Fibroblast of skin of left quadriceps (primary cell): ENCODE results near the gene TCAP.
"Not testable (repeated sequence)": the region's sequence is repeated elsewhere in the genome, so short reads cannot be mapped to it uniquely, and the experiment has no call there.

Source experiments
- DNase-seq, 2 experiments: peaks; one replicate each; pipeline ENCODE4 v3.0.0-alpha.2; 2013; ENCODE audit warnings: low read depth in 2 of 2

TCAP gene

DNA sequence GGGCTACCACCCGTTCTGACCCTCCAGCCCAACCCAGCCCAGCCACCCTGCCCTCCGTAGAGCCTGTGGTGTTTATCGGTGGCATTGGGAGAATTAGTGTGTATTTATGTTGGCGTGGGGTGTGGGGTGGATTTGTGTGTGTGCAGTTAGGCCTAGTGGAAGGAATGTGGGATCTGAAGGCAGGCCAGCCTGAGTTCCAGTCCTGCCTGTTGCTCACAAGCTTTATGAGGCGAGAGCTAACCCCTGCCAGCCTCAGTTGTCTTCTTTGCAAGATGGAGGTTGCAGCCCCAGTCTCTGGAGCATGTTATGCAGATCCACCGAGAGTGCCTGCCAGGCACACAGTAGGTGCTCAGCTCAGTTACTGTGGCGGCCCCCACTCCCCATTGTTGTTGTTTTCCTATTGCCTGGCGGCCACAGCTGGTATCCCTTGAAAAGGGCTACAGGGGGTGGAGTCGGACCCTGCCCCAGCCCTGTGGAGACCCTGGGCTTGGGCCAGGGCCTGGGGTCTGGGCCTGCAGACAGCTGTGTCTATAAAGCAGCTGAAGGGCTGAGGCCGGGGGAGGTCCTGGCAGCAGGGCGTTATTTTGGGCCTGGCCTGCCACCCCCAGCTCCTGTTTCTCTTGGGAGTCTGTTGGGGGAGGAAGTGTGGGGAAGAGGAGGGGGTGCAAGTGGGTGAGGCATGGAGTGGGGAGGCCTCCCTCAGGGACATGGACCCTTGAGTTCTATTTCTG lies 39.8 kb downstream of the TCAP start:
- DNase-seq = no peak

DNA sequence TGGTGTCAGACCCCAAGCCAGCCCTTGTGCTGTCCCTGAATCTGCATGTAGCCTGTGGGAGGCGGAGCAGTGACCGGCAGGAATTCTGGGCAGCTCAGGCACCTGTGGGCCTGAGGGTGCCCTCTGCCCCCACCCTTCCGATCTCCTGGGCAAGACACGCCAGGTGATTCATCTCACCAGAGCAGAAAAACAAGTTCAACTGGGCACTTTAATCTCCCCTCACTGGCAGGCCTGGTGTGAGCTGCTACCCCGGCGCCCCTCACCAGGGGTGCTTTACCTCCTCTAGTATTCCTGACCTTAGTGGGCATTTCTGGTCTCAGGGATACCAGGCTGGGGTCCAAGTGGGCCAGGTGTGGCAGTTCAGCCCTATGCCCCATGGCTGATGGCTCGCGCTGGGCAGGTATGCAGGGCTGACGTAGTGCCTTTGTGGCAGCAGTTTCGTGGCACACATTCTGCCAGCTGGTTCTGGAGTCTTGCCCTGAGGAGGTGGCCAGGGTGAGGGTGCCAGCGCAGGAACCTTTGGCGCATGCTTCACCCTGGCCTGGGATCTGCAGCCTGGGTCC lies 40.7 kb downstream of the TCAP start:
- DNase-seq = no peak

- no peak for DNase-seq
Observed at GRCh38 chr17:39706383-39706782, 41.2 kb downstream of the TCAP start.

DNA sequence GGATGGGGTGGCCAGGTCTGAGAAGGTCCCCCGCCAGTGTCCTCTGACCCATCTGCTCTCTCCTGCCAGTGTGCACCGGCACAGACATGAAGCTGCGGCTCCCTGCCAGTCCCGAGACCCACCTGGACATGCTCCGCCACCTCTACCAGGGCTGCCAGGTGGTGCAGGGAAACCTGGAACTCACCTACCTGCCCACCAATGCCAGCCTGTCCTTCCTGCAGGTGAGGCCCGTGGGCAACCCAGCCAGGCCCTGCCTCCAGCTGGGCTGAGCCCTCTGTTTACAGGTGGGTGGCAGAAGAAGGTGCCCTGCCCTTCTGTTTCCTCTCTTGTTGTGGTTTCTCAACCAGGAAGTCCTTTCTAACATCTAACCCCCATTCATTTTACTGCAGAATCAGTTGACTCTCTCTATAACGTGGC lies 41.8 kb downstream of the TCAP start:
- no peak for DNase-seq

GRCh38 chr17:39709319-39709997 lies 44.3 kb downstream of the TCAP start:
- no peak for DNase-seq

- no peak for DNase-seq
Observed at GRCh38 chr17:39709998-39710964, 45.1 kb downstream of the TCAP start.

DNA sequence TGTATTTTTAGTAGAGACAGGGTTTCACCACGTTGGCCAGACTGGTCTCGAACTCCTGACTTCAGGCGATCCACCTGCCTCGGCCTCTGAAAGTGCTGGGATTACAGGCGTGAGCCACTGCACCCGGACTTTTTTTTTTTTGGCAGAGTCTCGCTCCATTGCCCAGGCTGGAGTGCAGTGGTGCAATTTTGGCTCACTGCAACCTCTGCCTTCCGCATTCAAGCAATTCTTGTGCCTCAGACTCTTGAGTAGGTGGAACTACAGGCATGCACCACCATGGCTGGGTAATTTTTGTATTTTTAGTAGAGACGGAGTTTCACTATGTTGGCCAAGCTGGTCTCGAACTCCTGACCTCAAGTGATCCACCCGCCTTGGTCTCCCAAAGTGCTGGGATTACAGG lies 45.9 kb downstream of the TCAP start:
- not testable (repeated sequence) for DNase-seq

GRCh38 chr17:39711851-39712250 lies 46.7 kb downstream of the TCAP start:
- no peak for DNase-seq

DNA sequence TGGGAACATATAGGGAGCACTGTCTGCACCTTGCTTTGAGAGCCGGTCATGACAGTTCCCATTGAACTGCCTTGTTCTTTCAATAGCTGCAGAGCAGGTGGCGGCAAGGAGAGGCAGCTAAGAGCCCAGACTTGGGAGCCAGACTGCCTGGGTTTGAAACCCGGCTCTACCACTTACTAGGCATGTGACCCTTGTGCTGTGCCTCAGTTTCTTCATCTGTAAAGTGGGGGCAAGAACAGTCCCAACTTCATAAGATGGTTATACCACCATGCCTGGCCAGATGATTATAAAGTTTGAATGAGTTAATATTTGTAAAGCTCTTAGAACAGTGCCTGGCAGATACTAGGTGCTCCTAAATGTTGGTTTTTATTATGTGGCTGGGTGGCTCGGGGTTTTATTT lies 49.1 kb downstream of the TCAP start:
- no peak for DNase-seq

GRCh38 chr17:39715375-39716072 lies 50.4 kb downstream of the TCAP start:
- DNase-seq = no peak
